Fibroblast of lung (primary cell): ENCODE measurements around the gene LUC7L2. TPM values are rescaled to one million over a fixed set of nuclear protein-coding genes. Genes with fewer than 3 reads are reported as not detected.
"Not testable (repeated sequence)": the region's sequence is repeated elsewhere in the genome, so short reads cannot be mapped to it uniquely, and the experiment has no call there.

Experiments
- DNase-seq, 2 donors: peaks; one replicate each; pipeline versions ENCODE4 v3.0.0 to v3.0.0-alpha.2; 2010; ENCODE audit warnings: low read depth in 2 of 2
- H2AFZ ChIP-seq: 2 replicates; pipeline ENCODE4 v1.5.1; 2012; ENCODE audit warnings: low read length, control low read depth, inconsistent platforms
- H3K27ac ChIP-seq: 2 replicates; pipeline ENCODE4 v1.5.1; 2011; ENCODE audit warnings: low read length, control low read depth; ENCODE audit not compliant: insufficient read depth
- H3K27me3 ChIP-seq: 2 replicates; pipeline ENCODE4 v1.5.1; 2011; ENCODE audit warnings: mild to moderate bottlenecking, low read length; ENCODE audit not compliant: control insufficient read depth, insufficient read depth
- H3K36me3 ChIP-seq: 2 replicates; pipeline ENCODE4 v1.5.1; 2011; ENCODE audit warnings: low read length; ENCODE audit not compliant: control insufficient read depth, insufficient read depth
- H3K4me1 ChIP-seq: 2 replicates; pipeline ENCODE4 v1.5.1; 2011; ENCODE audit warnings: low read length; ENCODE audit not compliant: control insufficient read depth, insufficient read depth; ENCODE audit errors: extremely low read depth
- H3K4me2 ChIP-seq: 2 replicates; pipeline ENCODE4 v1.5.1; 2011; ENCODE audit warnings: low read length, control low read depth; ENCODE audit not compliant: insufficient read depth; ENCODE audit errors: extremely low read depth
- H3K4me3 ChIP-seq, 4 experiments: fragments of 200-600 bp in 1 of 4; sonication (generic) in 1 of 4; replicated peaks in 1 of 4; 2 replicates each; pipeline ENCODE4 v1.5.1; 2011 to 2016; ENCODE audit warnings: low read length in 4 of 4, low read depth in 3 of 4, mild to moderate bottlenecking in 3 of 4, control low read depth in 2 of 4, inconsistent platforms in 1 of 4, mixed read lengths in 1 of 4; ENCODE audit not compliant: insufficient read depth in 1 of 4; ENCODE audit errors: control extremely low read depth in 1 of 4
- H3K79me2 ChIP-seq: 2 replicates; pipeline ENCODE4 v1.5.1; 2012; ENCODE audit warnings: mild to moderate bottlenecking, low read length, inconsistent platforms; ENCODE audit not compliant: control insufficient read depth, insufficient read depth
- H3K9ac ChIP-seq: 2 replicates; pipeline ENCODE4 v1.5.1; 2011; ENCODE audit warnings: mild to moderate bottlenecking, low read length, control low read depth; ENCODE audit not compliant: insufficient read depth
- H3K9me3 ChIP-seq: 2 replicates; pipeline ENCODE4 v1.5.1; 2012; ENCODE audit warnings: low read depth, low read length; ENCODE audit not compliant: control insufficient read depth, insufficient read depth
- H4K20me1 ChIP-seq: 2 replicates; pipeline ENCODE4 v1.5.1; 2011; ENCODE audit warnings: low read length; ENCODE audit not compliant: control insufficient read depth, insufficient read depth; ENCODE audit errors: extremely low read depth
- EZH2 ChIP-seq: IDR thresholded peaks from 2 replicates; pipeline ENCODE4 v1.5.1; 2012; ENCODE audit warnings: low read length, control low read depth, mild to moderate bottlenecking; ENCODE audit errors: missing control alignments
- polyA plus RNA-seq, 2 donors: library from polyadenylated mRNA; depleted of rRNA in 1 of 2; stranded (reverse) in 1 of 2; unstranded in 1 of 2; fragments of >200 nt; gene quantifications; 2 replicates each; pipeline ENCODE4 v1.2.1, GENCODE V29; 2011 to 2012; ENCODE audit warnings: missing spikeins in 1 of 2
- total RNA-seq: library from RNA; depleted of rRNA; stranded (reverse); fragments of >200 nt; gene quantifications from 2 replicates; pipeline ENCODE4 v1.2.1, GENCODE V29; 2014
- TF ChIP-seq, protein P1 (sequence below), 2 donors: IDR thresholded peaks in 1 of 2; conservative IDR thresholded peaks in 1 of 2; 1 replicate in 1 of 2; 2 replicates in 1 of 2; pipeline ENCODE4 v1.5.1; 2011 to 2012; ENCODE audit warnings: low read length in 2 of 2, control low read depth in 1 of 2, inconsistent platforms in 1 of 2, low read depth in 1 of 2, mild to moderate bottlenecking in 1 of 2

The LUC7L2 gene
- total and polyA plus RNA-seq, 2 donors (not counting 1 experiment from before 2014, with no cell fraction given): 38.5 to 48.7 TPM

DNA sequence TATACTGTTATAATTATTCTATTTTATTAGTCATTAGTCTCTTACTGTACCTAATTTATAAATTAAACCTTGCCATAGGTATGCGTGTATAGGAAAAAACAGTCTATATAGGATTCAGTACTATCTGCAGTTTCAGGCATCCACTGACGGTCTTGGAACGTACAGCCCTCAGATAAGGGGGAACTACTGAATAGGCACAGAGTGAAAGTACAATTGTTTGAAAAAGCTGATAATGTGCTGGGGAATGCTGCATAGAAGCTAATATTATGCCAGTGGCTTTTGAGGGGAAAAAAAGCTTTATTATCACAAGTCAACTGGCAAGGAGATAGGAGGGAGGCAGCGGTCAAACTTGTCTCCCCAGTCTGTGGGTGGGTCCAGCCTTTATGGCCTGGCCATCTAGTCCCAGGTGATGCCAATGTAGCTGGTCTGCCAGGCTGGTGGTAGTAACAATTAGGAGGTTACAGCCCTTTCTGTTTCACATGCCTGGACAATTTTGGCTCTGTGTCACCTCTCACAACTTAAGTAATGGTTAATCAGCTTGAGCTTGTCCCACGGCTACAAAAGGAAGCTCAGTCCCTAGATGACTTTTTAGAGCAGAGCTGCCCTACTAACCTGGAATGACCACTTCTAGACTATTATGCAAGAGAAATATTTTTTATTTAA lies 26.9 kb upstream of the LUC7L2 start:
- DNase-seq: no peak
- TF ChIP-seq, protein P1, sequence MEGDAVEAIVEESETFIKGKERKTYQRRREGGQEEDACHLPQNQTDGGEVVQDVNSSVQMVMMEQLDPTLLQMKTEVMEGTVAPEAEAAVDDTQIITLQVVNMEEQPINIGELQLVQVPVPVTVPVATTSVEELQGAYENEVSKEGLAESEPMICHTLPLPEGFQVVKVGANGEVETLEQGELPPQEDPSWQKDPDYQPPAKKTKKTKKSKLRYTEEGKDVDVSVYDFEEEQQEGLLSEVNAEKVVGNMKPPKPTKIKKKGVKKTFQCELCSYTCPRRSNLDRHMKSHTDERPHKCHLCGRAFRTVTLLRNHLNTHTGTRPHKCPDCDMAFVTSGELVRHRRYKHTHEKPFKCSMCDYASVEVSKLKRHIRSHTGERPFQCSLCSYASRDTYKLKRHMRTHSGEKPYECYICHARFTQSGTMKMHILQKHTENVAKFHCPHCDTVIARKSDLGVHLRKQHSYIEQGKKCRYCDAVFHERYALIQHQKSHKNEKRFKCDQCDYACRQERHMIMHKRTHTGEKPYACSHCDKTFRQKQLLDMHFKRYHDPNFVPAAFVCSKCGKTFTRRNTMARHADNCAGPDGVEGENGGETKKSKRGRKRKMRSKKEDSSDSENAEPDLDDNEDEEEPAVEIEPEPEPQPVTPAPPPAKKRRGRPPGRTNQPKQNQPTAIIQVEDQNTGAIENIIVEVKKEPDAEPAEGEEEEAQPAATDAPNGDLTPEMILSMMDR (conservative IDR thresholded peaks at IDR 0.05 in 1 of 2, IDR thresholded peaks at IDR 0.05 in 1 of 2; ENCODE audit: low read depth in 1 of 2, low read length in 2 of 2): no peak
- no peak for TF ChIP-seq EZH2

DNA sequence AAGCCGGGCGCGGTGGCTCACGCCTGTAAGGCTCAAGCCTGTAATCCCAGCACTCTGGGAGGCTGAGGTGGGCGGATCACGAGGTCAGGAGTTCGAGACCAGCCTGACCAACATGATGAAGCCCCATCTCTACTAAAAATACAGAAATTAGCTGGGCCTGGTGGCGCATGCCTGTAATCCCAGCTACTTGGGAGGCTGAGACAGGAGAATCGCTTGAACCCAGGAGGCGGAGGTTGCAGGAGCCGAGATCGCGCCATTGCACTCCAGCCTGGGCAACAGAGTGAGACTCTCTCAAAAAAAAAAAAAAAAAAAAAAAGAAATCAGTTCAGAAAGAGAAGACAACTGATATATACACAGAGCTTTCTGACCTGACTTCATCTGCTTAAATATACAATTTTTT lies 26.3 kb upstream of the LUC7L2 start:
- not testable (repeated sequence) for H3K9me3 ChIP-seq, H3K79me2 ChIP-seq, H3K9ac ChIP-seq, H3K36me3 ChIP-seq, H3K27ac ChIP-seq, H3K4me1 ChIP-seq, H4K20me1 ChIP-seq, H3K4me3 ChIP-seq, H3K4me2 ChIP-seq, DNase-seq, H3K27me3 ChIP-seq, H2AFZ ChIP-seq

More for the DNA sequence above, 26.9 kb upstream of the LUC7L2 start:
- Histone ChIP-seq H3K36me3 (no peaks in the 10 kb centered on the region), H3K4me3 (no peak overlapping the region), H3K79me2 (no peaks in the 10 kb centered on the region), H2AFZ (no peak overlapping the region), H3K9me3 (no peaks in the 10 kb centered on the region), H3K4me1 (no peaks in the 10 kb centered on the region), H3K27me3 (no peaks in the 10 kb centered on the region), H3K4me2 (no peak overlapping the region), H4K20me1 (no peaks in the 10 kb centered on the region), H3K9ac (no peak overlapping the region), H3K27ac (no peak overlapping the region)

DNA sequence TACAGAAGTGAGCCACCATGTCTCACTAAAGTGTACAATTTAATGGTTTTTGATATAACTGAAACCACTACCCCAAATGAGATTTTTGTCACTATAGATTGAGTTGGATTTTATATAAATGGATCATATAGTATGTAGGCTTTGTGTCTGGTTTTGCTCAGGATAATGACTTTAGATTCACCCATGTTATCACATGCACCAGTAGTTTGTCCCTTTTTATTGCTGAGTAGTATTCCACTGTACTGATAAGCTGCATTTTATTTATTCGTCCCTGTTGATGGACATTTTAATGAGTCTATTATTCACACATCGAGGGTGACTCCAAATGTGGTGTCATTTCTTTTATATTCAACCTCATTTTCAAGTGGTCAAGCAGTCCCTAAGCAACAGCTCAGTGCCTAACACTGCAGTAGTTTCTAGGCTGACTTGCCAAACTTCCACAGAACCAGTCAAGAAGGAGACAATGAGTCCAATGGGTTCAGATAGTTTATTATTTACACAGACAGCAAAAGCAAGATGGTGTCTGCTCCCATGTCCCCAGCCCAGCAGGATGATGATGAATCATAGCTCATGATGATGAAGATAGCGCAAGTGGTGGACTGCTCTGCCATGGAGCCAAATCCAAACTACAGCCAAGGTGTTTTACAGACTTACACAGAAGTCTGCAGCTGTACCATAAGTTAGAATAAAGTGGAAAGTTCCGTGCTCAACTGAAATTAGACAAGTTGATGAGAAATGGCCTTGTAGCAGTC lies 25.1 kb upstream of the LUC7L2 start:
- no peaks in the 10 kb centered on the region for H3K79me2 ChIP-seq
- H2AFZ ChIP-seq: no peak overlapping the region
- no peak overlapping the region for H3K4me2 ChIP-seq
- no peaks in the 10 kb centered on the region for H3K36me3 ChIP-seq
- H3K4me3 ChIP-seq: no peak overlapping the region
- H3K9ac ChIP-seq: no peak overlapping the region
- H3K4me1 ChIP-seq: no peaks in the 10 kb centered on the region
- DNase-seq: no peak
- H3K27me3 ChIP-seq: no peaks in the 10 kb centered on the region
- H3K27ac ChIP-seq: no peak overlapping the region
- TF ChIP-seq EZH2: no peak
- TF ChIP-seq, protein P1 (conservative IDR thresholded peaks at IDR 0.05 in 1 of 2, IDR thresholded peaks at IDR 0.05 in 1 of 2; ENCODE audit: low read depth in 1 of 2, low read length in 2 of 2): no peak
- no peaks in the 10 kb centered on the region for H4K20me1 ChIP-seq
- no peaks in the 10 kb centered on the region for H3K9me3 ChIP-seq
